GM21526 (cell line): ENCODE data around the gene SLC22A6.
A peak's percentile ranks its signal among the peaks of the same experiment; 100 is the strongest.

Source experiments
- ATAC-seq: cut with Tn5 transposase; IDR thresholded peaks from one replicate; pipeline ENCODE4 v1.9.1; 2021; ENCODE audit warnings: moderate library complexity; ENCODE audit not compliant: unreplicated experiment, low FRiP score

SLC22A6 gene, protein sequence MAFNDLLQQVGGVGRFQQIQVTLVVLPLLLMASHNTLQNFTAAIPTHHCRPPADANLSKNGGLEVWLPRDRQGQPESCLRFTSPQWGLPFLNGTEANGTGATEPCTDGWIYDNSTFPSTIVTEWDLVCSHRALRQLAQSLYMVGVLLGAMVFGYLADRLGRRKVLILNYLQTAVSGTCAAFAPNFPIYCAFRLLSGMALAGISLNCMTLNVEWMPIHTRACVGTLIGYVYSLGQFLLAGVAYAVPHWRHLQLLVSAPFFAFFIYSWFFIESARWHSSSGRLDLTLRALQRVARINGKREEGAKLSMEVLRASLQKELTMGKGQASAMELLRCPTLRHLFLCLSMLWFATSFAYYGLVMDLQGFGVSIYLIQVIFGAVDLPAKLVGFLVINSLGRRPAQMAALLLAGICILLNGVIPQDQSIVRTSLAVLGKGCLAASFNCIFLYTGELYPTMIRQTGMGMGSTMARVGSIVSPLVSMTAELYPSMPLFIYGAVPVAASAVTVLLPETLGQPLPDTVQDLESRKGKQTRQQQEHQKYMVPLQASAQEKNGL

GRCh38 chr11:62984451-62984991 is at the start of gene SLC22A6:
Gene SLC22A6 (minus strand): TSS chr11:62984967. CDS start chr11:62984690, 277 bp downstream.
- ATAC-seq, result no peak

DNA sequence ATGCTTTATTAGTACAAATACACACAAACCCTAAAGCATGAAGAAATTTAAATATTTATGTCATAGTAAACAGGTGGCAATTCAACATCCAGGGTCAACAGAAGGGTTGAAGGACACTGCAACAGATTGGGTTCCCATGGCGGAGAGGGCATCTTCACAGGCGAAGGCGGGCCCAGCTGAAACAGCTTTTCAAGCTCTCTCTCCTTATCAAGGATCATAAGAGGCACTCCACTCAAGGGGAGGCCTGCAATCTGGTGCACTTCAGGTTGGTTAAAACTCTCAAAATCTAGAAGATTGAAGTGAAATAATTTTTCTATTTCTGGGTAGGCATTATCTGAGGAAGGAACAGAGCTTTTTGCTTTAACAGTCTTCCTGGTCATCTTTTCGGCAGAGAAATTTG is 47.7 kb upstream of the SLC22A6 start:
- ATAC-seq, result no peak

- peak; percentile 71 for ATAC-seq
These were observed 39.3 kb upstream of the SLC22A6 start for GRCh38 chr11:63023841-63024648.

DNA sequence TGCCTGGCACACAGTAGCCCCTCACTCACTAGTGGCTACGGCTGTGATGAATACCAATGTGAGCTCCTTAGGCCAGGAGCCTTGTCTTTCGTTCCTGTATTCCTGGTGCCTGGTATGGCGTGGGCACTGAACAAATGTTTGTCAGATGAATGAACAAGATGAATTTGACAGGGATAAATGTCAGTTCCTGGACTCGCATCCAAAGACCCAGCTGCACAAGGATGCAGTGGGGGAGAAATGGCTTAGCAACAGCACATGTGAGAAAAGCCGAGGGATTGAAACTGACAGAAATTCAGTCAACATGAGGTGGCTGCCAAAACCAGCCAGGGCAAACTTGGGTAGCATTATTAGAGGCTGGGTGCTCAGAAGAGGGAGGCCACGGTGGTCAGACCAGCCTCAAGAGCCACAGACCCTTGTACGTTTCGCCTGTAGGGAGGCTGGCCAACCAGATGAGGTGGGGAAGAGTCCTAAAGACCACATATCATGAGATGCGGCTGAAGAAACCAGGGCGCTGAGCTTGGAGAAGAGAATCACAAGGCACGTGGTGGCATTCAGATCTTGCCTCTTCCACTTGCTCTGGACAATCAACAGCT is 38.6 kb upstream of the SLC22A6 start:
- no peak for ATAC-seq

DNA sequence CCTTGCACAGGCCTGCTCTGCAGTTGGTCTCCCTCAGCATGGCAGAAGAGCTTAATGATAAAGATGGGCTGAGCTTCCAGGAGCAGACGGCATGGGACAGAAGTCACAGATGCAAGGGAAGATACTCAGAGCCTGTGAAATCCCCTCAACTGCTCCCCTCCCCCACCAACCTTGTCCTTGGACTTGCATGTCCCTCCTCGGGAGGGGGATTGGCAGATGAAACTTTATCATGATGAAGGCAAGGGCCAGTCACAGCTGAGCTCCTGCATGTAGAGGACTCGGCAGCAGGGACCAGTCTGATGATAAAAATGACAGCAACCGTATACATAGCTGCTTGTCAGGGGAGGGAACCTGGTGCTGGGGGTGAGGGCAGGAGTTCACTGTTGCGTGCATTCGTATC is 37.7 kb upstream of the SLC22A6 start:
- ATAC-seq, result no peak

DNA sequence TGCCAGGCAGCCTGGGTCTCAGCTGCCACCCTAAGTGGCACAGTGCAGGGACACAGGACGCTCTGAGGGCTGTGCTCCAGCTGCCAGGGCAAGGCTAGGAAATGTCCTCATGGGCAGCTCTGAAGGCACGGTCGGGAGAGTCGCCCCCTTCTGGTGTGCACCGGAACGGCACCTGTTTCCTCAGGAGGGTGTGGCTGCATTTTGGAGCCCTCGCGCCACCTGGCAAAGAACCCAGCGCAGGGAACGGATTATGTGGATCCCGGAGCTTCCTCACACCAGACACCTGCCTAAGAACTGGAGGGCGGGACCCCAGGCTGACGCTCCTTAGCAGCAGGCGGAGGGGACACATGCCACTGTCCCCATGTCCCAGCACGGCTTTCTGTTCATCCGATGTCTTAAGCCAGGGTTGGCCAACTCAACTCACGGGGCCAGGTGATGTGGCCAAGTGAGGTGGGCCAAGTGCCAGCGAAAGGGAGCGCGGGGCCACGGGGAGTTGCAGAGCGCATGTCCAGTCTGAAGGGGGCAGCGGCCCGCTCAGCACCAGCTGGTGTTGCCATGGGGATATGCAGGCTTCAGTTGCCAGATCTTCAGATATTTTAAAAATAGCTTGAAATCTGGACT is 36.0 kb upstream of the SLC22A6 start:
- no peak for ATAC-seq

DNA sequence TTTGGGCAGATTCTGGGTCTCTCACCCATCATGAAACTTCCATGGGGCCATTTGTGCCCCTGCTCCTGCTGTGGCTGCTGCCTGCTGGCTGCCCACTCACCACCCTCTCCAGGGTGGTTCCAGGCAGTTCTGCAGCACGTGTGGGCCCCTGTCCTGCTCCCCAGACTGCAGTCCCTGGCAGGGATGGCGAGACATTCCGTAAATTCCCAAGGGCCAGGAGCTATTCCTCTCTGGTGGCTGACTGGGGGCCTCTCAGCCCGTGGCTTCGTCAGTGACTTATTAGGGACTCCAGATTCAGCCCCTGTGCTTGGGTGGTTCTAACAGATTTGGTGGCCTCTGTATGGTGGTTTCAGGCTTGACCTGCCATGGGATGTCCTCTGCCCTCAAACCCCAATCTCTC is 34.7 kb upstream of the SLC22A6 start:
- no peak for ATAC-seq

- ATAC-seq, result no peak
These were observed 32.7 kb upstream of the SLC22A6 start for GRCh38 chr11:63017306-63017974.

DNA sequence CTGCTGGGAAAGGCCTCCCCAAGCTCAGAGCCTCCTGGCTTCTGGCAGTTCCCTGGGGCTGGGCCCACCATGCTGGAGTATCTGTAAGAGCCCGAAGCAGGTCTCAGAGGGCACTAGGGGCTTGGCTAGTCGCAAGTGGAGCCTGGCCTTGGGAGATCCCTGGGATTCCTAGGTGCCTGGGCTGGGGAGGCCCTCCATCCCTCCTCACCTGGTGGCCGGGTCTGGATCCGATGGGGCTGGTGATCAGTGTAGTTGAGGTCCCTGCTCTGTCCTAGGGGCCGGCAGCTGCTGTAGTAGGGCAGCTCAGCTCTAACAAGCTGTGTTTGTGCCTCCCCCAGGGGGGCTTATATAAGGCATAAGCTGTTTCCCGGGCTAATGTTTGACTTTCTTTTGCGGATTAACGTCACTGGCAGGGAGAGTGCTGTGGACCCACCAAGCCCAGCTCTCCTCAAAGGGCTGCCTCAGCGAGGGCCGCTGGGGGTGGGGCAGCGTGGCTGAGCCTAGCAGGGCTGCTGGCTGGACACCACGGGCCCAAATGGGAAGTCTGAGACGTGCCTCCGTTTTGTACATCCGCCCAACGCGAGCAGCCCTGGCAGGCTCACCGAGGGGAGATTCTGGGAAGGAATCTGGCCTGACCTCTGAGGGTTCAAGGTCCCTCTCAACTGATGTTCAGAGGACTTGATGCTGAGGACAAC is 30.9 kb upstream of the SLC22A6 start, which contains the start of gene SLC22A8:
Gene SLC22A8 (minus strand): TSS at position 321 of the 695 bp plus-strand sequence. CDS start 883 bp downstream, outside the sequence.
- ATAC-seq, result no peak

DNA sequence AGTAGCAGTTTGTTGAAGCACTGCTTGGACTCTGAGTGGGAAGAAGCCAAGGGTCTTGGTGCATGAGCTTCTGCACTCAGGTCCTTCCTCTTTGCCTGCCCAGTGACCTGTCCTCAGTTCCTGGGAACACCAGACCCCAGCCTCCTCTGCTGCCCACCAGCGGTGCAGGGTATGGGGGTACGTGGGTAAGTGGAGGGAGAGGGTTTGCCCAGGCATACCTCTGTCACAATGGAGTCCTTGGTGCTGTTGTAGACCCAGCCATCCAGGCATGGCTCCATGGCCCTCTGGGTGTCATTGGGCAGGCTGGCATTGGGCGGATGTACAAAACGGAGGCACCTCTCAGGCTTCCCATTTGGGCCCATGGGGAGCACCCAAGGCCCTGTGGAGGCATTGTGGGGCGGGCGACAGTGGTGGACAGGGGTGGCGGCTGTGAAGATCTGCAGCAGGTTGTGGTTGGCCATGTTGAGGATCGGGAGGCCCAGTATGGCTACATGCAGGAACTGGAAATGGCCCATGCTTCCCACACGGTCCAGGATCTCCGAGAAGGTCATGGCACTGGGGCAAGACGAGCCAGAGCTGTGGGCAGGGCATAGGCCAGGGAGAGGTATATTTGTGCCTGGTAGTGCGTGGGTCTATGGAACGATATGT is 29.8 kb upstream of the SLC22A6 start:
- ATAC-seq, result no peak

DNA sequence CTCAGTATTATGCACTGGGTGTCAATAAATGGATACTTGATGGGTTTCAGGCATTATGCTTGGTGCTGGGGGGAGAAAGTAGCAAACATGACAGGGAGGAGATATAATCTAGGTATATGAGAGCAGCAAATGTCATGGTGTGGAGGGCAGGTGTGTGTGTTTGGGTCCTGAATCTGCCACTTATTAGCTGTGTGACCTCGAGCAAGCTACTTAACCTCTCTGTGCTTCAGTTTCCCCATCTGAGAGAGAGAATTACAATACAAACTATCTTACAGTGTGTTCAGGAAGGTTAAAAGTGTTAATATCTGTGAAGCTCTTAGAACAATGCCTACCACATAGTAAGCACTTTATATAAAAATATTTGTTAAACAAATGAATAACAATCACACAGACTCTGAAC is 28.1 kb upstream of the SLC22A6 start:
- ATAC-seq, result no peak

DNA sequence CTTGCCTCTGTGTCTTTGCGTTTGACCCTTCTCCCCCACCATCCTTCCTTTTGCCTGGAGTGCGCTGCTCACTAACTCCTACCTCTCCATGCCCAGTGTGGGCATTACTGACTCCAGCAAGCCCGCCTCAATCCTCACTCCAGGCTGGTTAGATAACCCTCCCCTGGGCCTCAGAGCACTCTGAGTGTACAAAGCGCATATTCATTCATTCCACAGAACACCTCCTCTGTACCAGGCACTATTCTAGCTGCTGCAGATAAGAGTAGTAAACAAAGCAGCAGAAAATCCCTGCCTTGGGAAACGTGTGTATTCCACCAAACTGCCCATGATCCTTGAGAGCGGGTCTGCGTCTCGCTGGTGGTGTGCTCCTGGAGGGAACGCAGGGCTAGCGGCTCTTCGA is 27.7 kb upstream of the SLC22A6 start:
- ATAC-seq, result no peak

DNA sequence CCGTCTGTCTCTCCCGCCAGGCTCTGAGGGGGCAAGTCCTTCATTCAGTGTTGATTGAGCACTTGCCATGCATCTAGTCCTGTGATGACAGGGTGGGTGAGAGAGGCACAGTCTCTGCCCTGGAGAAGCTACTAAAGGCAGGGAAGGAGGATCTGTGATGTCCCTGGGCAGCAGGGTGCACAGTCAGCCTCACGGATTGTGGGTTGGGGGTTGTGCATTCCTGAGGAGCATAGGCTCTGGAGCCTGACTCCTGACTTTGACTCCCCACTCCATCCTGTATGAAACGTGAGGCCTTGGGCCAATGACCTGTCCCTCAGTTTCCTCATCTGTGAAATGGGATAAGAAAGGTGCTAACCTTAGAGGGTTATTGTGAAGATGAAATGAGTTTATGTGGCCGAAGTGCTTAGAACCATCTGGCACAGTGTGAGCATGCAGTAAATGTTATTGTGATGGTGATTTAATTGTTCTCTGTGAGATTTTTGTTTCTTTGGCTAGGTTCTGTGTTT is 26.2 kb upstream of the SLC22A6 start:
- ATAC-seq, result no peak

GRCh38 chr11:63007920-63008319 is 23.2 kb upstream of the SLC22A6 start:
- ATAC-seq, result no peak

DNA sequence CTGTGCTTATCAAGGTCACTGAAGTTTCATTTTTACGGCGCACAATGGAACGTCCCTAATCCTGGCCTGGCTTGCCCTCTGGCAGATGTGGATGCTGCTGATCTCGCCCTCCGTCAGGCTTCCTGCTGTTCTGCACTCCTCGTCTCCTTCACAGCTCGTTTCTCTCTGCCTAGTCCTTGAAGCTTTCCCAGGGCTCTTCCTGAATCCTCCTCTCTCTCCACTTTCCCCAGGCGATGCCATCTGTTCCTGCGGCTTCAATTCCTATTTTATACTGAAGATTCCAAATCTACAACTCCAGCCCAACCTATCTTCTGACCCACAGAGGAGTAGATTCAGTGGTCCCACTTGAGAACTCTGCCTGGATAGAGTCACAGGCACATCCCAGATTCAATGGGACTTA is 16.7 kb upstream of the SLC22A6 start:
- no peak for ATAC-seq

DNA sequence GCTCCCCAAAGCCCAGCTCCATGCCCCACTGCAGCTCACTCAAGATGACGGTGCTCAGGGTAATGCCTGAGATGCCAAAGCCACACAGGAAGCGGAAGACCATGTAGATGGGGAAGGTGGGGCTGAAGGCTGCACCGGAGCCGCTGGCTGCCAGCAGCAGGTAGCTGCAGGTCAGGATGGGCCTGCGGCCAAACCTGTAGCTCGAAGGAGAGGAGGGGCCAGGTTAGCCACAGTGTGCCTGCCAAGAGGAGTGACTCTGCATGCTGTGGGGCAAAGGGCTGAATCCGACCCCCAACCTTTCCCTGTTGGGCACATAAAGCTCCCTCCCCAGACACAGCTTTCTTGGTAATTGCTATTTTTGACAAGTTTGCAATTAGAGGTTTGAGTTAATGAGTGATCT is 14.9 kb upstream of the SLC22A6 start:
- ATAC-seq, result no peak

DNA sequence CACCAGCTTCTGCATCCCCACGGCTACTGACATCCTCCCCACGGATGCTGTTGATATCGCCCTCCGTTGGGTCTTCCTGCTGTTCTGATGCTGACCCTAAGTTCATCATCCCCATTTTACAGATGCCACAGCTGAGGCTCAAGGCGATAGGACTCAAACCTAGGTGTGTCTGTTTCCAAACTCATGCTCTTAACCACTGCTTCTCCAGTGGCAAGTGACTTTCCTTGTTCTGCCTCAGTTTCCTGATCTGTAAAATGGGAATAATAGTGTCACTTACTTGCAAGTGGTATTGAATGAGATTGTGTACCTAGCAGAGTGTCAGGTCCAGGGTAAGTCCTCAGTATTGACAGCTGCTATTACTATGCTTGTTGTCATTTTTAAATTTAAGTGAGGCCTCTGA is 14.4 kb upstream of the SLC22A6 start:
- ATAC-seq, result no peak

- ATAC-seq, result no peak
These were observed 11.5 kb upstream of the SLC22A6 start for GRCh38 chr11:62996271-62996670.
